Prostate gland (tissue), 2 donors: Measurements from ENCODE around the gene TMPRSS2. TPM values are rescaled to one million over a fixed set of nuclear protein-coding genes. Genes with fewer than 3 reads are reported as not detected.

Experiments used
- DNase-seq: peaks from one replicate; pipeline ENCODE4 v3.0.0-alpha.2; 2019; ENCODE audit warnings: low spot score
- H3K27ac ChIP-seq, 2 donors: fragments of 200-600 bp; sonication (generic); 2 replicates each; pipeline ENCODE4 v1.5.1; 2017 to 2019
- H3K27me3 ChIP-seq: fragments of 200-600 bp; sonication (generic); replicated peaks from 2 replicates; pipeline ENCODE4 v1.5.1; 2019; ENCODE audit not compliant: insufficient read depth
- H3K36me3 ChIP-seq, 2 donors: fragments of 200-600 bp; sonication (generic); 1 replicate in 1 of 2; 2 replicates in 1 of 2; pipeline versions ENCODE4 v1.5.1 to v1.8.1; 2017 to 2019
- H3K4me1 ChIP-seq: fragments of 200-600 bp; sonication (generic); replicated peaks from 2 replicates; pipeline ENCODE4 v1.5.1; 2019
- H3K4me3 ChIP-seq, 2 donors: fragments of 200-600 bp; sonication (generic); 2 replicates each; pipeline ENCODE4 v1.5.1; 2017 to 2019
- H3K9me3 ChIP-seq: fragments of 200-600 bp; sonication (generic); 2 replicates; pipeline ENCODE4 v1.5.1; 2017
- CTCF ChIP-seq, 4 experiments: fragments of 200-600 bp in 2 of 4; fragments of 450-650 bp in 2 of 4; sonication (generic) in 2 of 4; IDR thresholded peaks; 1 replicate in 3 of 4; 2 replicates in 1 of 4; pipeline ENCODE4 v1.5.1; 2016 to 2019; ENCODE audit warnings: antibody characterized with exemption in 4 of 4, mild to moderate bottlenecking in 2 of 4, moderate library complexity in 2 of 4
- POLR2A ChIP-seq: fragments of 450-650 bp; IDR thresholded peaks from one replicate; pipeline ENCODE4 v1.6.1; 2016; ENCODE audit warnings: antibody characterized with exemption, mild to moderate bottlenecking
- POLR2AphosphoS5 ChIP-seq: sonication (generic); formaldehyde crosslinking; IDR thresholded peaks from one replicate; pipeline ENCODE4 v1.6.1; 2017; ENCODE audit warnings: antibody characterized with exemption
- WGBS: methylation state at CpG from one replicate; pipeline ENCODE4 v1.1.5; 2018; 5-methylcytosine and 5-hydroxymethylcytosine counted together
- intact Hi-C: fragments of 100-400 bp; cut with DNase I; formaldehyde crosslinking; loops from one replicate; pipeline ENCODE4 v1.14.2; 2022
- total RNA-seq, 2 donors: library from RNA; depleted of rRNA; stranded (reverse); fragments of >200 nt; gene quantifications; one replicate each; pipeline ENCODE4 v1.1.0, GENCODE V29; 2016

Gene TMPRSS2
- total RNA-seq, 2 donors from 2014 or later: 336 to 786 TPM

GRCh38 chr21:41475714-41476420, 32.1 kb downstream of the TMPRSS2 start:
- no peak overlapping the region for H3K4me3 ChIP-seq
- DNase-seq: no peak
- H3K4me1 ChIP-seq: peaks cover 7% of the 10 kb centered on the region
- intact Hi-C loops: no loop called here
- peaks cover 2 to 39% of the 10 kb centered on the region in 2 donors for H3K36me3 ChIP-seq
- H3K27me3 ChIP-seq: no peaks in the 10 kb centered on the region
- H3K27ac ChIP-seq: no peak overlapping the region
- WGBS: 74% methylated on average over 15 of the region's 15 CpGs
- H3K9me3 ChIP-seq: no peaks in the 10 kb centered on the region
- TF ChIP-seq POLR2AphosphoS5 (no peak), CTCF (IDR thresholded peaks at IDR 0.05) (peak in 1 of 4 experiments; percentile 24)

GRCh38 chr21:41472753-41473548, 35.0 kb downstream of the TMPRSS2 start:
- peaks cover 18 to 38% of the 10 kb centered on the region in 2 donors for H3K36me3 ChIP-seq
- TF ChIP-seq POLR2AphosphoS5: no peak
- no peak for TF ChIP-seq POLR2A
- TF ChIP-seq CTCF (IDR thresholded peaks at IDR 0.05): no peak
- H3K4me3 ChIP-seq: no peak overlapping the region
- no peaks in the 10 kb centered on the region for H3K9me3 ChIP-seq
- no peaks in the 10 kb centered on the region for H3K4me1 ChIP-seq
- no peak for DNase-seq
- peak overlapping the region in 1 of 2 donors; percentile 31 for H3K27ac ChIP-seq
- WGBS: 91% methylated on average over 33 of the region's 33 CpGs
- no peaks in the 10 kb centered on the region for H3K27me3 ChIP-seq
- intact Hi-C loops: no loop called here

GRCh38 chr21:41470054-41470453, 37.9 kb downstream of the TMPRSS2 start:
- intact Hi-C loops: no loop called here
- 62% methylated on average over 5 of the region's 5 CpGs for WGBS
- no peak for DNase-seq
- no peaks in the 10 kb centered on the region for H3K4me1 ChIP-seq
- TF ChIP-seq POLR2AphosphoS5 (no peak), CTCF (IDR thresholded peaks at IDR 0.05) (no peak), POLR2A (no peak)
- no peak overlapping the region for H3K4me3 ChIP-seq
- H3K27ac ChIP-seq: peak overlapping the region in 1 of 2 donors; percentile 13
- no peaks in the 10 kb centered on the region for H3K27me3 ChIP-seq
- H3K36me3 ChIP-seq: peaks cover 18 to 49% of the 10 kb centered on the region in 2 donors
- H3K9me3 ChIP-seq: no peaks in the 10 kb centered on the region

GRCh38 chr21:41466024-41466820, 41.7 kb downstream of the TMPRSS2 start:
- no peak for TF ChIP-seq POLR2A
- 73% methylated on average over 23 of the region's 23 CpGs for WGBS
- H3K27me3 ChIP-seq: no peaks in the 10 kb centered on the region
- H3K4me1 ChIP-seq: no peaks in the 10 kb centered on the region
- no peaks in the 10 kb centered on the region for H3K9me3 ChIP-seq
- peak overlapping the region in 1 of 2 donors; percentile 12 for H3K27ac ChIP-seq
- no peak overlapping the region for H3K4me3 ChIP-seq
- DNase-seq: no peak
- intact Hi-C loops: no loop called here
- H3K36me3 ChIP-seq: peaks cover 18 to 29% of the 10 kb centered on the region in 2 donors

GRCh38 chr21:41465176-41465781, 42.7 kb downstream of the TMPRSS2 start:
- no peak overlapping the region for H3K4me3 ChIP-seq
- H3K36me3 ChIP-seq: peaks cover 10 to 25% of the 10 kb centered on the region in 2 donors
- 98% methylated on average over 4 of the region's 4 CpGs for WGBS
- no peak for DNase-seq
- TF ChIP-seq POLR2AphosphoS5: peak; percentile 46
- TF ChIP-seq CTCF (IDR thresholded peaks at IDR 0.05): no peak
- no peaks in the 10 kb centered on the region for H3K4me1 ChIP-seq
- H3K27ac ChIP-seq: no peak overlapping the region
- H3K27me3 ChIP-seq: no peaks in the 10 kb centered on the region
- intact Hi-C loops: no loop called here
- no peaks in the 10 kb centered on the region for H3K9me3 ChIP-seq
